Stimulated activated CD4-positive, alpha-beta T cell treated with anti-CD3 and anti-CD28 coated beads, Interleukin-12 subunit alpha, Interleukin-12 subunit beta, amount 100 ng/mL, for 24 hours (primary cell): ENCODE measurements around the gene SMIM9.
A peak's percentile ranks its signal among the peaks of the same experiment; 100 is the strongest.

Experiments used
- DNase-seq, 2 experiments: peaks; one replicate each; pipeline ENCODE4 v3.0.0-alpha.2; 2020; ENCODE audit warnings: low read depth in 2 of 2

The SMIM9 gene

DNA sequence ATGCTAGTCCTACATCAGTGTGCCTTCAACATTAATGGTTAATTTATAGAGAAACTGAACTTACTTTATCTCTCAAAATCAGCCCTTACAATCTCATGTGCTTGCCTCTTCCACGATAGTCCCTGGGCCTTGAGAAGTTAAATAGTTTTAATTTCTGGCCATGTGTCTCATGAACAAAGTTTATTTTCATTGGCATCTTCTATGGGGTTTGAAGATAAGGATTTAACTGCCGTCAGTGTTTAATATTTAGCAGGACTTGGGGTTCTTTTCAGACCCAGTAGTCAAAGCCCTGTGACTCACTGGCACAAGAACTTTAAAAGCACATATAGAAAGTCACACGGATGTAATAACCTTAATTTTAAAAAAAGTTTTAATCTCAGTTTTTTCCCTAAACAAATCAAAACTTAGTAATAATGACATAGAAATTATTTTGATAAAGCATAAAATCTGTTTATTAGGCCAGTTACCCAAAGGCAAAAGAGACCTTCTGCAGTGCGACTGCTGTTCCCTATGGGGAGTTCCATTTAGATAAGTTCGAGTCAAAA, 19.1 kb downstream of the SMIM9 start:
- DNase-seq: no peak

DNA sequence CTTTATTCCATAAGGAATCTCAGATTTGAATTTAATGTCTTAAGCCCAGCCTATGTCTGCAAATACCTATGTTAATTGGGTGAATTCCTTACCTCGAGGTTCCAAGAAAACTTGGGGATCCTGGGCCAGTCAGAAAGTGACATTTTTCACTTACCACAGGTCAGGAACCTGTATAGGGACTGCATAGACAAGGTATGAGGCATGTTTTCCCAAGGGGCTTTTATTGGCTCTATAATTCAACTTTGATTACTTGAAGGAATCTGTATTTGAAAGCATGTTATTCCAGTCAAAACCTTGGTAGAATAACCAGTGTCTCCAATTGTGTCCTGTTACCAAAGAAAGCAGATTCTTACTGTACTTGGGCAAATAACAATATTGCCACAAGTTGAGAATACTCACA, 20.7 kb downstream of the SMIM9 start:
- DNase-seq: no peak

DNA sequence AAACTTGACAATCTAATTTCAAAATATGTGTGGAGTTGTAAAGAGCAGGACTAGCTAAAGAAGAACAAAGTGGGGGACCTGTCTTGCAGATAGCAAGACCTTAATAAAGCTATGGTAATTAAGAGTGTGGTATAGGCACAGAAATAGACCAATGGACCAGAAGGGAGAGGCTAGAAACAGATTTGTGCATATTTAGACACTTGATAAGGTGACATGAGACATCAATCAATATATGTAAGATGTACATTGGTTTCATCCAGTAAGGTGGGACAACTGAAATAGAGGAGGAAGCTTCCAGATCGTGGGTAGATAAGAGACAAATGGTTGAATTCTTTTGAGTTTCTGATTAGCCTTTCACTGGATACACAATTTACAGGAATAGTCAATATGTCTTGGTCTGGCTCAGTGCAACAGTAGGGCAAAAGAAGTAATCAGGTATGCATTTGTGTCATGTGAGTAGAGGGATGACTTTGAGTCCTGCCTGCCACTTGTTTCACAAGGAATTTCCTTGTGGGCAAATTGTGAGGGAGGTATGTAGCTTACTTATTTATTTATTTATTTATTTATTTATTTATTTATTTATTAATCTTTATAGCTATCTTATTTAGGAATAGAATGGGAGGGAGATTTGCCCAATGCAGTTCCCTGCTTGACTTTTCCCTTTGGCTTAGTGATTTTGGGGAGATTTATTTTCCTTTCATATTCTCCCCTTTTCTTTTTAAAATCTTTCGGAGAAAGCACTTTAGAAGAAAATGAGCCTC, 21.9 kb downstream of the SMIM9 start:
- no peak for DNase-seq

DNA sequence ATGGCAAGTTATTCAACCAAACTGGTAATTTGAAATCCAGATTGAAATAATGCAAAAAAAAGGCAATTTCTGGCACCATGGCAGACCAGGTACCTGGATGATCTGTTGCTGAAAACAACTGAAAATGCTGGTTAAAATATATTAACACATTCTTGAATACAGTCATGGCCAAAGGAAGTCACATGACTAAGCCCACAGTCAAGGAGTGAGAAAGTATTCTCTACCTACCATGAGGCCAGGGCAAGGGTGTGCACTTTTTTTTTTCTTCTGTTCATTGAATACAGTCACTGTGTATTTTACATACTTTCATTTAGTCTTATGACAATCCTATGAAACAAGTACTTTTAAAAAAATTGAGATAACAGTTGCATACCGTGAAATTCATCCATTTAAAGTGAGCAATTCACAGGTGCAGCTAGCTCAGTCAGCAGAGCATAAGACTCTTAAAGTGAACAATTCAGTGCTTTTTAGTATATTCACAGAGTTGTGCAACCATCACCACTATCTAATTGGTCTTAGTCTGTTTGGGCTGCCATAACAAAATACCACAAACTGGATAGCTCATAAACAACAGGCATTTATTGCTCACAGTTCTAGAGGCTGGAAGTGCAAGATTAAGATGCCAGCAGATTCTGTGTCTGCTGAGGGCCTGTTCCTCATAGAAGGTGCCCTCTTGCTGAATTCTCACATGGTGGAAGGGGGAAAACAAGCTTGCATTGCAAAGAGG, 24.4 kb downstream of the SMIM9 start:
- no peak for DNase-seq

DNA sequence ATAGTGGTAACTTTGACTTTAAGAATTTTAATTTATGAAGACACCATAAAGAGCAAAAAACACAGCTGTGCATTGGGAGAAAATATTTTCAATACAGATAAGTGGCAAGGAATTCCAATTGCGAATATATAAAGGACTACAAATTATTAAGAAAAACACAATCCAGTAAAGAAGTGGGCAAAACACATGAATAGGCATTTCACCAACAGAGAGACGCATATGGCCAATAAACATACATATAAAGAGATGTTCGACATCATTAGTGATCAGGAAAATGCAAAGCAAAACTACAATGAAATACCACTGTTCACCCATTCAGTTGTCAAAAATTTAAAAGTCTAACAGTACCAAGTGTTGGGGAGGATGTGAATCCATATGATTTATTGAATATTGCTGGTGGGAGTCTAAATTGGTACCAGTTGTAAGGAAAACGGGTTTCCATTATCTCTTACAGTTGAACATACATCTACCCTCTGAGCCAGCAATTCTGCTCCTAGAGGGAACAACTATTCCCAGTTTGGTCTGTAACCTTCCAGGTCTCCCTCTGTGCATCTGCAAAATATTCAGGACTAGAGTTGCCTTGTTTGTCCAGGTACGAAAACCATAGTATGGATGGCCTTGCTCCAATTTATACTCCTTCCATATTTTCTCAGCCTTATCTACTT, 27.5 kb downstream of the SMIM9 start:
- no peak for DNase-seq

DNA sequence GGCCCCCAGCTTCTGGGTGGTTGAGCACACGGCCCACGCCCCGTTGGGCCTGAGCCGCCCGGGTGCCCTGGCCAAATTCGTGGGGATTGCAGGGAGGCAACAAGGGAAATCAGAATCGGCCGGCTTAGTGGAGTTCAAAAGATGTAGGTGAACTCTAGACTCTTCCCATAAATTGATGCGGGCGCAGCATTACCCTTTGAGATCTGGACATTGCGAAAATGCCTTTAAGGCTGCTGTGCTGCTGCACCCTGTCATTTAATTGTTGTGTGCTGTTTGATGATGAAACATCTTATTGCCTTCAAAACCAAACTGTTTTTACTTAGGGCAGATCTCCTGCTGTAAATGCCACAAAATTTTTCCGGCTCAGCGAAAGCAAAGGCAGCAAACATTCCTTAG, 28.8 kb downstream of the SMIM9 start:
- no peak for DNase-seq

DNA sequence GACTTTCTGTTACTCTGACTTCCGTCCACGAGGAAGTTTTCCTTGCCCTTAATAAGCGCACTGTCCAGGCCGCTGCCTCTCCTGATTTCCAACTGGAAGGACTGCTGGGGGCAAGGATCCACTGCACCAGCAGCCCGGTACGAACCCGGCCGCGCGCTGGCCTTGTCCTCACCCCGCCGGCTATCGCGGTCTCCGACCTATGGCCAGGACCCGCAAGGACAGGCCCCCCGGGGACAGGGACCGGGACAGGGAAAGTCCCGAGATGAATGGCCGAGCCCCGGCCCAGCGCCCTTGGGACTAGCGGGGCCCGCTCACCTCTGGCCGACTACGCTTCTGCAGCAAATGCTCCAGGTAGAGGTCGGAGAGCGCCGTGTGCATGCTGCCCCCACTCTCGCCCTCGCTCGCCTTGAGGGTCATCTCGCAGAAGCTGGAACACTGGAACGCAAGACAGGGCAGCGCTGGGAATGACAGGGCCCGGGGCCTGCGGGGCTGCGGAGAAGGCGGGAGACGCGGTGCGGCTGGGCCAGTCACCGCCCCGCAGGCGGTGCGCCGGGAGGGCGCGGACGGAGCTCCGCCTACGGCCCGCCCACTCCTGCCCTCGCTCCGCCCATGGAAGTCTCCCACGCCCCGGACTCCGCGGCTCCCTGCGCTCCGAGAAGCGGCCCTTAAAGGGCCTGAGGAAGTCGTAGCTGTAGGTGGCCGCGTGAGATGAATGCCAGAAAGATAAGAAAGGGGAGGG, 29.3 kb downstream of the SMIM9 start, which contains the start of gene MPP1:
TSS of gene MPP1 (minus strand) at position 529 of the 739 bp plus-strand sequence. CDS start at position 417, 112 bp downstream.
- peak; percentile 43 to 64 for DNase-seq

DNA sequence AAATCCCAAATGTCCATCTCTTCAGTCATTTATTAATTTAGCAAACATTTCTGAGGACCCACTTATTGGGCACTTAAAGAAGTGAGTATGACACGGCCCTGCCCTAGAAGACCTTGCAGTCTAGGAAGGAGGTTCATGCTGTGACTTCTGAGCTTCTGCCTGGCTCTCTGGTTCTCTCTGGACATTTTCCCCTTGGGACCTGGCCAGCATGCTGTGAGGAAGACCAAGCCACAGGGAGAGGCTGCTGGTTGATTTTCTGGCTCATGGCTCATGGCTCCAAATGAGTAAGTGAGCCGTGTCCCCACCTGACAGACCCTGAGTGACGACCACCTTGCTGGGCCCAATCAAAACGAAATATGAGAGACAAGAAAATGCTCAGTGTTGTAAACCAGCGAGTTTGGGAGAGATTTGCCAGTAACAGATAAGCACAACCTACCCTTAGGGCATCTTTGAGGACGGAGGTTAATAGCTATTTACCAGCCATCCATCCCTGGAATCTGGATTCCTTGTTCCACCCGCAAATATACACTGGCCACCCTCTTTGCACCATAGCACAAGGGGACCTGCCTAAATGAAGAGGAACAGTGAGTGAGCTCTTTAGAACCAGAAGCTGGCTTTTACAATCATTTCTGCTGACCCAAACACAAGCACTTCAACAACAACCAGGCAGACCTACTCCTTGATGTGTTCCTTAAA, 30.1 kb downstream of the SMIM9 start:
- no peak for DNase-seq

DNA sequence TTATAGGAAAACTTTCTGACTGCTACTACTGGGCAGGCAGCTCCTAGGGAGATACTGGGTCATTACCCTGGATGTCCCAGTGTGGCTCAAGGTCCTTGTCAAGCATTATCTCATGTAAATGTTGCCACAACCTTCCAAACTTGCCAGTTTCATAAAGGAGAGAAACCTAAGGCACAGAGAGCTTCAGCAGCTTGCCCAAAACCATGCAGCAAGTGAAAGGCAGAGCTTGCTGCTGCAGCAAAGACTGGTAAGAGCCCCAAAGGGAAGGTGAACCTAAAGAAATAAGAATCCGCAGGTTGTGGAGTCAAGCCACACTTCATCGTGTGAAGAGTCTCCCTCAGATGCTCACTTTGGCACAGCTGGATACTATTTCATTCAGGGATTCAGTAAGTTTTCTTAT, 31.5 kb downstream of the SMIM9 start:
- no peak for DNase-seq

DNA sequence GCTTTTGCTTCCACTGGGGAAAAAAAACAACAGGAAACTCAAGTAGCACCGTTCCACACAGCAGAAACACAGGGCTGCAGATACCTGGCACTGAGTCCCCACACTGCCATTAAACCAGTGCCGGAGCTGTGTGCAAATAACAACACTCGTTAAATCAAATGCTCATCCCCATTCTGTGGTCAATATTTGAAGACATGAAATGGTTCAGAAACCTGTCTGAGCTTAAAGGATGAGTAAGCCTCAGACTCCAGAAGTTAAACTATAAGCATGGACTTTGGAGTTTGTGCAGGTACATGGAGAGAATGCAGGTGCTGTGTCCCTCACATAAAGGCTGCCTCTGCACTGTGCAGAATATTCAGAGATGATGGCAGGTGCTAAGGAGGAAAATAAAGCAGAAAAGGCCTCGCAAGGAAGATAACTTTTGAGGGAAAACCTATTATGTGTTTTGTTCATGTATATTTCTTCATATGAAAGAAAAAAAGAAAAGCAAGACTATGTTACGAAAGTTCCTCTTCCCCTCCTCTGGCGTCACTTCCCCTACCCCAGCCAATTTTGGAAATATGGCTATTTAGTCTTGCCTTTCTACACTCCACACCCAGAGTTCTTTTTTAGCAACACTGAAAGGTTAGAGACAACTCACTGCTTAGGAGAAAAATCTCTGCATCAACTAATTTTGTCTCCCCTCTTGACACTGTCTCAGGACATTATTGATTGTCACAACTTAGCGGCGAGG, 33.8 kb downstream of the SMIM9 start:
- DNase-seq: no peak

DNA sequence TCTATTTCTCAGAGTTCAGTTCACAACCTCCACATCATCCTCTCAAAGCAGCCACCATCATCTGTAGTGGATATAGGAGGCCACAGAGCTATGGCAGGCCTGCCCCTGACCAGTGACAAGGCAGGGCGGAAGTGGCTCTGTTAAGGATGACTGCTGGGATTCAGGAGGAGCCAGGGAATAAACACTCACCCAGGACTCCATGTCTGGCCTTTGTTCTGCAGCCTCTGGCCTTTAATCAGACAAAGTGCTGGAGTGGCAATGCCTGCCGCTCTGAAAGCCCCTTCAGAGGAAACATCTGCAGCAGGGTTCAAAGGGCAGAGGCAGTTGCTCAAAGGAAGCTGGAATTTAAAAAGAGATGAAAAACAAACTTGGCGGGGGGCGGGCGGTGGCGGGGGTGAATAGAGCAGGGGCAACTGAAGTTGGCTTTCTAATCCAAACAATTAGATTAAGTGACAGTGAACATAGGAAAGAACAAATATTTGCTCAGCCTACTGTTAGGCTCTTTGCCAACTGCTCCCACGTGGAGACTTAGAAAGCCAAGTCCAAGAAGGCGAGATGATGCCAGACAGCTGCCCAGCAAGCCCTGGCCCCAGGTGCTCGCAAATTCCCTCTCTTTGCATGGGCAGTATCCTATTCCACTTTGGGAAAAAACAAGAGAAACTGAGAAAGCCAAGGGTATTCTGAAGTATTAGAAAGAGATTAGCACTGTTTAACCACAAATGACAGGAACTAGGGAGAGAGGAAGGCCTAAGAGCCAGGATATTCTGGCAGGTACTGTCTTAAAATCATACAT, 34.7 kb downstream of the SMIM9 start:
- no peak for DNase-seq

DNA sequence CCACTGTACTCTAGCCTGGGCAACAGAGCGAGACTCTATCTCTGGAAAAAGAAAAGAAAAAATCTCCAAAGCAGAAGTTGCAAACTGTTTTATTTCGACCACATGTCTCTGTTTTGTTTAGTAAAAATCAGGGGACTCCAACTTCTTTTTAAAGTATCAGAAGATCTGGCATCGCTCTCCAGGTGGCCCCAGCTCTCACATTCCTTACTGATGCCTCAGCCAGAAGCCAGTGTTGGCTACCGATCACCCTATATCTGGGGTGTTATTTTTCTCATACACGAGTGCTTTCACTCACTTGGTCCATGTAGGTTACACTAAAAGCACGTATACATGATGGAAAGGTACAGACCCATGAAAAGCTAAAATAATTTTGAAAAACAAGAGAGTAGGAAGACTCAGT, 37.5 kb downstream of the SMIM9 start:
- DNase-seq: no peak

DNA sequence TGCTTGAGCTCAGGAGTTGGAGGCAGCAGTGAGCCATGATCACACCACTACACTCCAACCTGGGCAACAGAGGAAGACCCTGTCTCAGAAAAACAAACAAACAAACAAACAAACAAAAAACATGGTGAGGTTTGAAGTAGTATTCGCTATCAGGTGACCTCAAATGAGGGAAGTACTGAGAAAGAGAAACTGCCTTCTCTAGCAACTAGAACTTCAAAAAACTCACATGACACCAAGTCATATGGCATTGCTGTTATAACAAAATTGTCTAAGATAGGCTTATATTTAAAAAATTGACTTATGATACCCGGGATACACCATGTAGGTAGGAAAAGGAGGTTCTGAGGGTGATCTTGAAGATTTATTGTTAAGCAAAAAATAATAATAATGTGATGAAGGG, 39.4 kb downstream of the SMIM9 start:
- no peak for DNase-seq

DNA sequence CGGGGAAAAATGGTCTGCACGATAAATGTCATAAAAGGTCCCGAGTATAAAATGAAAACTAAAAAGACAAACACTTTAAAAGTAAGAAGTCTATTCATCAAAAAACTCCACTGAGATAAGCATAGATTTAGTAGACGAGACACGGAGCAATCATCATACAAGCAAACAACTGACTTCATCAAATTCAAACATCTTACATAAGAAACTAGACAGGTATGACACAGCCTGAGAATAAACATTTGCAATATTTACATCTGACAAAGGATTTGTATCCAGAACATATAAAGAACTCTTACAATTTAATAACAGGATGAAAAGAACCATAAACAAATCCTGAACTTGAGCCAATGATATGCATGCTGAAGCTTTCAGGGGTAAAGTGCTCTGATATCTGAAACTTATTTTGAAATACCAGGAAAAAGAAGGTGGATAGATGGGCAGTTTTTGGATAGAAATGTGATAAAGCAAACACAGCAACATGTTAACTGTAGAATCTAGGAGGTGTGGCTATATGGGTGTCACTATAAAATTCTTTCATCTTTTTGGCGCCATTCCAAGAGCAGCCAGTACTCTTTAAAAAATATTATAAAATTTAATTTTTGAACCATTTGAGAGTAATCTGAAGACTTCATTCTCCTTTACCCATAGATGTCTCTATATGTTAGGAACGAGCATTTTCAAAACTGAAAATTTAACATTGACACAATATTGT, 41.2 kb downstream of the SMIM9 start:
- no peak for DNase-seq

DNA sequence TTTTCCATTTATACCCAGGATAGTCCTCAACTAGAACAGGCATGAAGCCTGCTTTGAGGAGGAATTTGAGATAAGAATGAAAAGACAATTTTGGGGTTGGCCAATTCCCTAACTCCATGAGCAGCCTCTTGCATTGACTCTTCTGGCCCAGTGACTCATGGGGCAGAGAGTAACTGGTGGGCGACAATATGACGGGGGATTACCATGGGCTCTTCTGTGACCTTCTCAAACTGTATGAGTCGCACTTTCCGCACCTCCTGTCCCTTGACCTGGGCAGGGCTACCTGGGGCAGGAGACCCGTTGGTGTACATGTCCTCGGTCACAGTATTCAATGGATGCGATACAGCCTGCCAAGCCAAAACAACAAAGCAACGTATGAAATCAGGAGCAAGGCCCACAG, 42.5 kb downstream of the SMIM9 start:
- DNase-seq: no peak

DNA sequence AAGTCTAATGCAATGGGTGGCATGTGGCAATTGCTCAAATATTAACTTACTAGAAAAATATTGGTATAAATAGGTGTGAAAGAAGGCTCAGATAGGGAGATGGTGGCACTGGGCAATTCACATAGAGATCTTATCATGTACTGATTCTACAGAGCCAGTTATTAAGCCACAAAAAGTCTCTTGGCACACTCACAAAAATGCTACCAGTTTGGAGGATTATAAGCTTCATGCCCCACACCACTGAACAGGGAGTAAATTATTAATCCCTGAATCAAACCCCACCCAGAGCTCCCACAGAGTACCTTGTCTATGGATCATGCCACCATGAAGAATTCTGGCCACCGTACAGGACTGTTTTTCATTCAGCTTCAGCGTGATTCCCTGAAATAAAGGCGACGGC, 43.0 kb downstream of the SMIM9 start:
- DNase-seq: no peak

DNA sequence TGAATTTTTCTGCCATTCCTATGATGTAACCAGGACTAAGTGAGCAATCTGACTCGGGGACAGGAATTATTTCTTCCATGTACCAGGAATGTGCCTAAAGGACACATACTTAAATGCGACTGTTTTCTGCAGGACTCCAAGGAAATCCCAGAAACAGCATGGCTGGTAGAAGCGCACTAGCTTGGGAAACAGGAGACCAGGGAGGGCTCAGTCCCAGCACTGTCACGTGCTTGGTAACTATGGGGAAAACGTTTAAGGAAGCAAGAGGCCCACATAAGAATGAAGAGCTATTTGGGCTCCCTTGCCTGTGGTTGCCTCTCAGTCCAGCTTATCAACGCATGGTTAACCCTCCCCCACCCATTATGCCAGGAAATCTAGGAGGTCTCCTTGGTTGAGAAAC, 48.7 kb downstream of the SMIM9 start:
- DNase-seq: no peak

DNA sequence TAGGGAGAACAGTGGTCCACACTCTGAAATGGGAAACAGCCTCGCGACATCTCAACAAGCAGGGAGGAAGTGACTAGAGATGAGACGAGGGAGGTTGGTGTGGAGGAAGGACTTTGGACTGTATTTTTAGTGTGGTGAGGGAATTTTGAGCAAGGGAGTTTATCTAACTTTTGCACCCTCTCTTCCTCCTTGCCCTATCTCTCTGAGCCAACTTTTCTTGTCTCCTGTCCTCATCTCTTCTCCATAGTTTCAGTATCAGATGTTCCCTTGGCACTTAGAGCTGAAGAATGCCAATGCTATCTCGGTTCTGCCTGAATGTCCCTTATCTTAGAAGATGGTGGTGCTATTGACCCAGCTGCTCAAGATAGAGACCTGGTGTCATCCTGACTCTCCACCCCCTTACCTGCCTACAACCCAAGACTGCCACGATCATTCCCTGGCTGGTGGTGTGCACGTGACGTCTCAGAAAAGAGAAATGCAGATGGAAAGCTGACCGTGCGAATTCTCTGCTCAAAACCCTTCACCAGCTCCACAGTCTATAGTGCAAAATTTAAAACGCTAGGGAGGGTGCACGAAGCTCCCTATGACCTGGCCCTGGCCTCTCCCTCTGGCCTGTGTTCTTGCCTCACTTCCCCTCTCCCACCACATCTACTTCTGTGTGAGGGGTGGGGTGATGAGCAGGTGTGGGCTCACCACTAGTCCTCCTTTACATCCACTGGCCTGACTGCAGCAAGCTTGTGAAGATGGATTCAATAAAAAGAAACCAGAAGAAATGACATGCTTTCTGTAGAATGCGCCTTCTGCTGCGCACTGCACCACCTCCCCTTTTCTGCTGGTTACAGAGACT, 50.1 kb downstream of the SMIM9 start:
- DNase-seq: no peak
